ENCODE data around the gene COL18A1.

Gene COL18A1

DNA sequence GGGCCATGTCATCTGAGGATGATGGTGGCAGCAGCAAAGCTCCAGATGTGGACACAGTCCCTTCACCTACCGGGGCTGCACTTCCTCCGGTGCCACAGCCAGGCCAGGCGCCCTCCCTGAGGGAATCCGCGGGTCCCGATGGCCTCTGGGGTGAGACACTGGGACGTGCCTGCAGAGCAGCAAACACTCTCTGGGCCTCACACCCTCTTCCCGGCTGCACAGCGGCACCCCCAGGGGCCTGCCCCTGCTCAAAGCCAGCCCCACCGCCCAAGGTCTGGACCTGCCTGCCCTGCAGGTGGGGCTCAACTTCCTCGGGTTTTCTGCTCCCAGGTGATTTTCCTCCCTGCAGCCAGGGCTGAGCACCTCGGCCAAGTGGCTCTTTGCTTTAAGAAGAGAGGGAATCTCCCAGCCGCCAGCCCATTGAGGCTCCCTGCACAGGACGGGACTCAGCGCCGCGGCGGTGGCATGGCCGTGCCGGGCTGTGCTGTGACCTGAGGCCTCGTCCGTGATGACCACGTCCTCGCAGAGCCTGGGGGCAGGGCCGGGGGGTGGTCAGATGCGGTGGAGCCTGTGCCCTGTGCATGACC lies 21.3 kb upstream of the COL18A1 start:
- DNase-seq, result no peak

DNA sequence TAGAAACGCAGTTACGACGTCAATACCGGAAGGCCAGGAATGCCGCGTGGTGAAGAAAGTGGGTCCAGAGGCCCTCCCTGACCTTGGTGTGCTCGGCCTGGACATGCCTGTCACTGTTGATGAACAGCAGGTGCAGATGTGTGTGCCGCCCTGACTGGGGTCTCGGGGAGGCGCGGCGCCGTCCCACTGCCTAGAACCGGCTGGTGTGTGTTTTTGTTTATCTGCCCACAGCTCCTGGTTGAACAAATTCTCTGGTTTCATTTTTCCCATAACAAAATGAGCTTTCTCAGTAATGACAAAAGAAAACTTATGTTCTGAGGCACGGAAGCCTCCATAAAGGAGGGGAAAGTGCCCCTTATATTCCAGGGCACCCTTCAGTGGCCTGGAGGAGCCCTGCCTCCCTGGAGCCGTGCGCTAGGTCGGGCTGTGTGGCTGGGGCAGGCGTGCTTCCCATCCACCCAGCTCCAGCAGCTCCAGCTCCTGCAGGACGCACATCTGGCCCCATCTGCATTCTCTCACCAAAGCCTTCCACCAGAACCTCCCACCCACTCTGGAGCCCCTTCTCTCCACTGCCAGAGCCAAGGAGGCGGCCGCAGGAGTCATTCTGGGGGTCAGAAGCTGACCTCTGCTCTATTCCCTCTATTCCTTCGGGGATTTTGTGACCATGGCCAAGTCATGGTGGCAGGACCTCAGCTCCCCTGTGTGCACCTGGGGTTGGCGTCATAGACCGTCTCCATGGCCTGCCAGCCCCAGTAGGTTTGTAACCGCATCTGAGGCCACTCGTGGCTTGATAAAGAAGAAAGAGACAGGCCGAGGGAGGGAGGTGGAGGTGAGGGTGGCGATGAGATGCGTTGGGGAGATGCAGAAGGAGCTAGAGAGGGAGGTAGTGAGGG lies 20.1 kb upstream of the COL18A1 start:
- DNase-seq, result no peak

GRCh38 chr21:45385549-45386050 lies 19.4 kb upstream of the COL18A1 start:
- no peak for DNase-seq

- no peak for DNase-seq
Observed at GRCh38 chr21:45386336-45386727, 18.6 kb upstream of the COL18A1 start.

DNA sequence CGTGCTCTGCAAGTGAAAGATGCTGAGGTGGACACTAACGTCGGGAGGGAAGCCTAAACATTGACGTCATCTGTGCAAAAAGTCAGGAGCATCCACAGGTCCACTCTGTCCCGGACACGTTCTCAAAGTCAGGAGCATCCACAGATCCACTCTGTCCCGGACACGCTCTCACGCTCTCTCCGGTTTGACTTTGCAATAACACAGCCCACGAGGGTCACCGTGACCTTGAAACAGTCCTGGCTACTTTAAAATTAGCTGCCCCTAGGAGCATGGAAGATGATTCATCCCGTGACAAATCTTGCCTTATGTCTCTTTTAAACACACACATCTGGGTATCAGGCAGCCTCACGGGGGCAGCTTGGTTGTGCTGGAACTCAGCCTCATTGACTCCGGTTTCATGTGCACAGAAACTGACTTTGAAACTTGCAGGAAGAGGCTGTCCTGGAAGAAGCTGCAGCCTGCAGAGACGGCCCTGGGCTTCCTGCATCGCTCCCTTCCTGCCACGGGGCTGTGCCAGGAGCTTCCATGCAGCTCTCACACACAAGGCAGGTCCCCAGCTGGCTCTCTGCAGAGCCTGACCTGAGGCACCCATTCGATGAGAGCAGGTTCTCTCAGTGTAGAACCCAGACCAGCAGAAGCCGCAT lies 18.1 kb upstream of the COL18A1 start:
- DNase-seq, result no peak

GRCh38 chr21:45387506-45387905 lies 17.5 kb upstream of the COL18A1 start:
- no peak for DNase-seq

GRCh38 chr21:45388011-45388521 lies 16.9 kb upstream of the COL18A1 start:
- DNase-seq, result no peak

DNA sequence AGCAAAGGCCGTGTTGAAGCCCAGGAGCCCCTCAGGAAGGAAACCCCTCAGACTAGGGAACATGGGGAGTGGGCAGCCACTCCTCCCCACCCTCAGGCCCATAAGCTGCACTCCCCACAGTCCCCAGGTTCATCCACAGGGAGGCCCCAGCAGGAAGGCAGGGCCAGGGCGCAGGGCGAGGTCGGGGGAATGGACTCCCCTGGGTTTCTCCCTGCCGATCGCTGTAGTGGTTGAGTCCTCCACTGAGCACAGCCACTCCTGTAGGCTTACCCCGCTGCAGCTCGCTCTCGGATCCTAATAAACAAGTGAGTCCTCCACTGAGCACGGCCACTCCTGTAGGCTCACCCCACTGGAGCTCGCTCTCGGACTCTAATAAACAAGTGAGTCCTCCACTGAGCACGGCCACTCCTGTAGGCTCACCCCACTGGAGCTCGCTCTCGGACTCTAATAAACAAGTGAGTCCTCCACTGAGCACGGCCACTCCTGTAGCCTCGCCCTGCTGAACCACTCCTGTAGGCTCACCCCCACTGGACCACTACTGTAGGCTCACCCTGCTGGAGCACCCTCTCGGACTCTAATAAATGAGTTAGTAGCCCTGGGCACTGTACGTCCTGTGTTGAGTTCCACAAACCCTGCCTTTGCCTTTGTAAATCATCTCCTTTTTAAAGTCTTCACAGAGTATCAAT lies 16.2 kb upstream of the COL18A1 start:
- no peak for DNase-seq

DNA sequence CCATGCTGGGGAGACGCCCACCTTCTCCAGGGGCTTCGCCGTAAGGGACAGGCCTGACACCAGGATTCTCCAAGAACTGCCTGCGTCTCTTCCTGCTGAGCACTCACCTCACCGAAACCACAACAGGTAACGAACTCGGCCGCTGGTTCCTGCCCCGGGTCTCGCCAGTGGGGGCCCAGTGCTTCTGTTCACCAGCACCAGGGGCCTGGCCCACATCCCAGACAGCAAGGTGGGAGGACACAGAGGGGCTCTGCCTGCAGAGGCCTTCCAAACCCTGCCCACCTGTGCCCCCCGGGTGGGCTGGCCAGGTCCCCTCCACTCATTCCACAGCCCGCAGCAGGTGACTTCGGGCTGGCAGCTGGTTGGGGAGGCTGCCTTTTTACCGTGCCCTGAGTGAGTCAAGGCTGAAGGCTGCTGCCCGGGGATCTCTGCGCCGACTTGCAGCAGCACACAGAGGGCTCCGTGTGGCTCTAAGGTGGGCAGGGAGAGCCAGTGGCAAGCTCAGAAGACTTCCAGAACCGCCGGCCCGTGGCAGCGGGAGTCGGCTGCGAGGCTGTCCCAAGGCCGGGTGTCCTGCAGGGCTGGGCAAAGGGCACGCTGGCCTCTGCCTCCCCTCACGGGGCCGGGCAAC lies 14.7 kb upstream of the COL18A1 start:
- no peak for DNase-seq

- no peak for DNase-seq
Observed at GRCh38 chr21:45390831-45391742, 13.9 kb upstream of the COL18A1 start.

DNA sequence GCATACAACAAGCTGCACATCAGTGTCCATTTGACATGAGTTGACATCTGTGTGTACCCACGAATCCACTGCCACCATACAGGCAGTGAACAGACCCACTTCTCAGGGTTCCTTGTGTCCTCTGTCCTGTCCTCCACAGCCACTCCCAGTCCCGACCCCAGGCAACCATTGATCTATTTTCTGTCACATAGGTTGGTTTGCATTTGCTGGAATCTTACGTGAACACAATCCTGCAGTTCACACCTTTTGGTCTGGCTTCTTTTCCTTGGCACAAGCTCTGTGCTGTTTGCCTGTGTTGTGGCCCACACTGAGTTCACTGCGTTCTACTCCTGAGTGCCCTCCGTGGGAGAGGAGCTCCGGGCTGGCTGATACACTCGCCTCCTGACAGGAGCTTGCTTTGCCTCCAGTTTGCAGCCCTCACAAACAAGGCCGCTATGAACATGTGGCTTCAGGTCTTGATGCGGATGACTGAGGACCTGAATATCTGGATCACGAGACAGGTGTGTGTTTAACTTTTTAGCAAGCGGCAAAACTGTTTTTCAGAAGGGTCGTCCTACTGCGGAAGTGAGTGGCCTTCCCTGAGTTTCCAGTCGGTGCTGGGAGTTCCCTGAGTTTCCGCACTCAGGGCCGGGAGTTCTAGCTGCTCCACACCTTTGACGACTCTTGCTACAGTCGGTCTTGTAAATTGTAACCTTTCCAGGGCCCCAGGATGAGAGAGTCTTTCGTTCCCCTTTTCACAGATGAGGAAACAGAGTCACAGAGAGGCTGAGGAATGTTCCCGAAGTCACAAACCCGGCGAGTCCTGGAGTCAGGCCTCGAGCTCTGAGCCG lies 13.0 kb upstream of the COL18A1 start:
- DNase-seq, result no peak

- no peak for DNase-seq
Observed at GRCh38 chr21:45392573-45392971, 12.4 kb upstream of the COL18A1 start.

DNA sequence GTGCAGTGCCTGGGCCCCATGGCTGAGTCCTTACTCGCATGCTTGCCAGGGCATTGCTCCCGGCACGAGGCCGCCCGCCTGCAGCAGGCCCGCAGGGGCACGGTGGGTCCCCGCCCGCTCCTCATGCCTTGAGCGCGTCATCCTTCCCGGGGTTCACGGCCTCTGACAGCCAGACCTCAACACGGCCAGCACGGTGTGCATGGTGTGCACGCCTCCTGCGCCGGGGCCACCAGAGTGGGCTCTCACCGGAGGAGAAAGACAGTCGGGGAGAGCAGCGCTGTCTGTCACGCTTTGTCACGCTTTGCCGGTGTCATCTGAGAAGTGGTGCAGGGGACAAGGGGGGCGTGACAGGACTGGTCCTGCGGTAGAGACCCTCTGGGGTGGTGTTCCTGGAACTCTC lies 11.9 kb upstream of the COL18A1 start:
- no peak for DNase-seq

- DNase-seq, result no peak
Observed at GRCh38 chr21:45393833-45394638, 10.9 kb upstream of the COL18A1 start.

- DNase-seq, result no peak
Observed at GRCh38 chr21:45396620-45396995, 8.4 kb upstream of the COL18A1 start.

GRCh38 chr21:45397381-45397780 lies 7.6 kb upstream of the COL18A1 start:
- DNase-seq, result no peak

- no peak for DNase-seq
Observed at GRCh38 chr21:45401054-45401518, 3.9 kb upstream of the COL18A1 start.

DNA sequence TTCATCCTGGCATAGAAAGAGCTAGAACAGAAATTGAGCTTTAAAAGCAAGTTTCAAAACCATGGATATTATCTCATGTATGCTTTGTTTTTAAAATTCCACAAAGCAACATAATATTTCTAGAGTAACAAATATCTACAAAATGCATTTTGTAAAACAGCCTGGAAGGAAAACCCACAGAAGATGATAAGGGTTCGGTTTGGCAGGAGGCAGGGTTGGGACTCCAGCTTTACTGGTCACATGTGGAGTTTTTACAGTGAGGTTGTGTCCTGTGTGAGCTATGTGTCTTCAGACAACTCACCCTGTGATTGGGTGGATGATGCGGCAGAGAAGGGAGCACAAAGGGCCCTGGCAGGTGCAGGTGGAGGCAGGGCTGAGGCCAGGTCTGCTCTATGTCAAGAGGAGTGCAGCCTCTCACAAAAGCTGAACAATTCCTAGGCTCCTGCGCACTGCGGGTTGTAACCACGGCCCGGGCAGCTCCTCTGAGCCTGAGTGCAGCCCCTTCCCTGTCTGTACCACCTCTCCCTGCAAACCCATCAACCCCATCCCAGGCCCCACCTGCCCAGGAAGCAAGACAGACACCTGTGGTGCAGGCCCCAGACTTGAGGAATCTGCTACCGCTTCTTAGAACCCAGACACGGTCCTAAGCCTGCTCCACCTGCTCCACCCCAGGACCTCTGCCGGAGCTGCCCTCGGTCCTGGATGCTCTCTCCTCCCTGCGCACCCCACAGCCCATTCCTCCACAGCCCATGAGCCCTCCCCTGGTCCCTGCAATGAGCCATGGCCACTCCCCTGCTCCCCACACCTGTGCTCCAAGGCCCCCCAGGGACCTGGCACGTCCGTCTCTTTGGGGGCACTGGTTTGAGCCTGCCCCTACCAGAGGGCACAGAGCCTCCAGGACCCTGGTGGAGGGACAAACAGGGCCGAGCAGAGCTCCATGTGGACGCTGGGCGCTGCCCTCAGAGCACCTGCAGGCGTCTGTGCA lies 2.8 kb upstream of the COL18A1 start:
- DNase-seq, result no peak
